CD14-positive monocyte (primary cell): ENCODE measurements around the gene CREBL2. TPM values are rescaled to one million over a fixed set of nuclear protein-coding genes. Genes with fewer than 3 reads are reported as not detected.

Source experiments
- DNase-seq, 3 donors: peaks; one replicate each; pipeline ENCODE4 v3.0.0-alpha.2; 2011 to 2022
- H2AFZ ChIP-seq: 2 replicates; pipeline ENCODE4 v1.6.0; 2012; ENCODE audit warnings: mild to moderate bottlenecking, low read depth, low read length, inconsistent platforms; ENCODE audit not compliant: insufficient read depth, poor library complexity, severe bottlenecking
- H3K27ac ChIP-seq, 2 donors: 1 replicate in 1 of 2; 2 replicates in 1 of 2; pipeline ENCODE4 v1.5.1; 2012 to 2013; ENCODE audit warnings: low read length in 2 of 2, control low read depth in 1 of 2, inconsistent platforms in 1 of 2, low read depth in 1 of 2, mild to moderate bottlenecking in 1 of 2
- H3K27me3 ChIP-seq, 2 donors: one replicate each; pipeline versions ENCODE4 v1.6.0 to v1.6.1; 2011 to 2013; ENCODE audit warnings: low read length in 2 of 2; ENCODE audit not compliant: control insufficient read depth in 2 of 2, insufficient read depth in 2 of 2
- H3K36me3 ChIP-seq, 2 donors: replicated peaks in 1 of 2; 1 replicate in 1 of 2; 2 replicates in 1 of 2; pipeline versions ENCODE4 v1.5.1 to v1.6.1; 2012 to 2013; ENCODE audit warnings: low read length in 2 of 2, control low read depth in 1 of 2, inconsistent platforms in 1 of 2, mild to moderate bottlenecking in 1 of 2; ENCODE audit not compliant: insufficient read depth in 2 of 2, control insufficient read depth in 1 of 2
- H3K4me1 ChIP-seq, 2 donors: 1 replicate in 1 of 2; 2 replicates in 1 of 2; pipeline versions ENCODE4 v1.5.1 to v1.6.1; 2012 to 2013; ENCODE audit warnings: low read length in 2 of 2, control low read depth in 1 of 2, inconsistent platforms in 1 of 2, mild to moderate bottlenecking in 1 of 2, moderate library complexity in 1 of 2; ENCODE audit not compliant: insufficient read depth in 2 of 2, control insufficient read depth in 1 of 2
- H3K4me2 ChIP-seq: replicated peaks from 2 replicates; pipeline ENCODE3; 2012; ENCODE audit warnings: low read length, moderate library complexity, mild to moderate bottlenecking; ENCODE audit not compliant: poor library complexity, severe bottlenecking; ENCODE audit errors: extremely low read depth
- H3K4me3 ChIP-seq, 3 experiments: fragments of 200-600 bp in 1 of 3; sonication (generic) in 1 of 3; replicated peaks in 1 of 3; 1 replicate in 2 of 3; 2 replicates in 1 of 3; pipeline ENCODE4 v1.5.1; 2011 to 2013; ENCODE audit warnings: low read length in 3 of 3, mild to moderate bottlenecking in 3 of 3, control low read depth in 2 of 3, low read depth in 2 of 3, inconsistent platforms in 1 of 3, moderate library complexity in 1 of 3
- H3K79me2 ChIP-seq: 2 replicates; pipeline ENCODE4 v1.6.0; 2012; ENCODE audit warnings: mild to moderate bottlenecking, control low read depth, inconsistent platforms, low read length, moderate library complexity; ENCODE audit not compliant: insufficient read depth
- H3K9ac ChIP-seq: 2 replicates; pipeline ENCODE4 v1.6.0; 2017; ENCODE audit warnings: low read length, mild to moderate bottlenecking; ENCODE audit not compliant: insufficient read depth, poor library complexity, severe bottlenecking
- H3K9me3 ChIP-seq, 2 donors: replicated peaks in 1 of 2; 1 replicate in 1 of 2; 2 replicates in 1 of 2; pipeline versions ENCODE4 v1.5.1 to v1.6.1; 2012 to 2013; ENCODE audit warnings: low read length in 2 of 2, control low read depth in 1 of 2; ENCODE audit not compliant: control insufficient read depth in 1 of 2, insufficient read depth in 1 of 2
- H4K20me1 ChIP-seq: 2 replicates; pipeline ENCODE4 v1.6.0; 2012; ENCODE audit warnings: mild to moderate bottlenecking, low read length, control low read depth, moderate library complexity; ENCODE audit not compliant: insufficient read depth
- H3K27ac Mint-ChIP-seq, 7 donors: one replicate each; pipeline ENCODE4 v1.8.0; 2020; ENCODE audit warnings: mild to moderate bottlenecking in 7 of 7, mixed read lengths in 7 of 7, moderate library complexity in 6 of 7, inconsistent platforms in 2 of 7
- H3K27me3 Mint-ChIP-seq, 3 donors: one replicate each; pipeline ENCODE4 v1.8.0; 2021 to 2022; ENCODE audit warnings: low read depth in 3 of 3, mild to moderate bottlenecking in 3 of 3, mixed read lengths in 3 of 3, moderate library complexity in 3 of 3, inconsistent platforms in 1 of 3
- H3K36me3 Mint-ChIP-seq, 2 donors: one replicate each; pipeline ENCODE4 v1.8.0; 2020; ENCODE audit warnings: mixed read lengths in 2 of 2, inconsistent platforms in 1 of 2, mild to moderate bottlenecking in 1 of 2
- H3K4me1 Mint-ChIP-seq: one replicate; pipeline ENCODE4 v1.8.0; 2020; ENCODE audit warnings: mild to moderate bottlenecking, mixed read lengths
- H3K4me3 Mint-ChIP-seq, 2 donors: one replicate each; pipeline ENCODE4 v1.8.0; 2020; ENCODE audit warnings: mild to moderate bottlenecking in 2 of 2, mixed read lengths in 2 of 2, moderate library complexity in 1 of 2
- H3K9me3 Mint-ChIP-seq, 7 donors: one replicate each; pipeline ENCODE4 v1.8.0; 2020 to 2022; ENCODE audit warnings: mixed read lengths in 7 of 7, mild to moderate bottlenecking in 6 of 7, moderate library complexity in 6 of 7, inconsistent platforms in 2 of 7
- WGBS: methylation state at CpG from one replicate; pipeline ENCODE4 v1.1.5; 2013; ENCODE audit warnings: missing lambda C conversion rate; ENCODE audit not compliant: insufficient coverage; 5-methylcytosine and 5-hydroxymethylcytosine counted together
- intact Hi-C, 2 donors: fragments of 100-400 bp; cut with micrococcal nuclease; formaldehyde crosslinking; loops; one replicate each; pipeline versions ENCODE4 v1.15.0 to v1.15.1; 2023
- polyA plus RNA-seq, 3 donors: library from polyadenylated mRNA; depleted of rRNA in 1 of 3; unstranded in 2 of 3; stranded (reverse) in 1 of 3; fragments of 300-500 nt in 2 of 3; fragments of >200 nt in 1 of 3; fragmentation: Illumina TruSeq in 2 of 3; gene quantifications; 1 replicate in 2 of 3; 2 replicates in 1 of 3; pipeline ENCODE4 v1.2.3, GENCODE V29; 2012 to 2021
- TF ChIP-seq, protein P1 (sequence below): fragments of 200-600 bp; IDR thresholded peaks from one replicate; pipeline ENCODE4 v1.8.0; 2022; ENCODE audit warnings: antibody characterized with exemption, mild to moderate bottlenecking

CREBL2 gene
- polyA plus RNA-seq, 3 donors = 14.4 to 45.9 (median 38.2) TPM

DNA sequence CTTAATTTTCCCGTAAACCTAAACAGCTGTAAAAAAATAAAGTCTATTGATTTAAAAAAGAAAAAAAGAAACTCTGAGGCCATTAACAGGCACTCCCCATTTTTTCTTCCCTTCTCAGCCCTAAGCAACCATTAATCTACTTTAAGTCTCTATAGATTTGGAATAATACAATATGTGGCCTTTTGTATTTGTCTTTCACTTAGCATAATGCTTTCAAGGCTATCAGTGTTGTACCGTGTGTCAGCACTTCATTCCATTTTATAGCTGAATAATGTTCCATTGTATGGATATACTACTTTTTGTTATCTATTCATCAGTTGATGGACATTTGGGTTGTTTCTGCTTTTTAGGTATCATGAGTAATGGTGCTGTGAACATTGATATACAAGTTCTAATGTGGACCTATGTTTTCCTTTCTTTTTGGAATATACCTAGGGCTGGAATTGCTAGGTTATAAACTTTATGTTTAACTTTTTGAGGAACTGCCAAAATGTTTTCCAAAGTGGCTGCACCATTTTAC is 15.7 kb downstream of the CREBL2 start:
- no CpG with 5 or more reads among the region's 2 CpGs for WGBS
- no peak overlapping the region for H3K27ac ChIP-seq
- H3K4me3 Mint-ChIP-seq = no peak overlapping the region
- no peak overlapping the region for H3K9ac ChIP-seq
- peaks cover 0 to 2% (median 0%) of the 10 kb centered on the region in 3 donors for H3K27me3 Mint-ChIP-seq
- intact Hi-C loops = no loop called here
- H2AFZ ChIP-seq = no peak overlapping the region
- no peak overlapping the region for H3K4me3 ChIP-seq
- peaks cover 0 to 6% (median 5%) of the 10 kb centered on the region in 7 donors for H3K9me3 Mint-ChIP-seq
- peaks cover 18% of the 10 kb centered on the region for H3K79me2 ChIP-seq
- H3K4me1 ChIP-seq = no peaks in the 10 kb centered on the region
- TF ChIP-seq, protein P1, sequence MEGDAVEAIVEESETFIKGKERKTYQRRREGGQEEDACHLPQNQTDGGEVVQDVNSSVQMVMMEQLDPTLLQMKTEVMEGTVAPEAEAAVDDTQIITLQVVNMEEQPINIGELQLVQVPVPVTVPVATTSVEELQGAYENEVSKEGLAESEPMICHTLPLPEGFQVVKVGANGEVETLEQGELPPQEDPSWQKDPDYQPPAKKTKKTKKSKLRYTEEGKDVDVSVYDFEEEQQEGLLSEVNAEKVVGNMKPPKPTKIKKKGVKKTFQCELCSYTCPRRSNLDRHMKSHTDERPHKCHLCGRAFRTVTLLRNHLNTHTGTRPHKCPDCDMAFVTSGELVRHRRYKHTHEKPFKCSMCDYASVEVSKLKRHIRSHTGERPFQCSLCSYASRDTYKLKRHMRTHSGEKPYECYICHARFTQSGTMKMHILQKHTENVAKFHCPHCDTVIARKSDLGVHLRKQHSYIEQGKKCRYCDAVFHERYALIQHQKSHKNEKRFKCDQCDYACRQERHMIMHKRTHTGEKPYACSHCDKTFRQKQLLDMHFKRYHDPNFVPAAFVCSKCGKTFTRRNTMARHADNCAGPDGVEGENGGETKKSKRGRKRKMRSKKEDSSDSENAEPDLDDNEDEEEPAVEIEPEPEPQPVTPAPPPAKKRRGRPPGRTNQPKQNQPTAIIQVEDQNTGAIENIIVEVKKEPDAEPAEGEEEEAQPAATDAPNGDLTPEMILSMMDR = no peak
- DNase-seq = no peak
- peaks cover 0 to 6% of the 10 kb centered on the region in 2 donors for H3K9me3 ChIP-seq
- peaks cover 11% of the 10 kb centered on the region for H3K4me1 Mint-ChIP-seq
- peaks cover 18 to 23% of the 10 kb centered on the region in 2 donors for H3K36me3 Mint-ChIP-seq
- peaks cover 84% of the 10 kb centered on the region for H4K20me1 ChIP-seq
- H3K36me3 ChIP-seq = peaks cover 0 to 6% of the 10 kb centered on the region in 2 donors
- H3K27me3 ChIP-seq = no peaks in the 10 kb centered on the region
- H3K27ac Mint-ChIP-seq = peak overlapping the region in 1 of 7 donors; percentile 45
- no peak overlapping the region for H3K4me2 ChIP-seq

DNA sequence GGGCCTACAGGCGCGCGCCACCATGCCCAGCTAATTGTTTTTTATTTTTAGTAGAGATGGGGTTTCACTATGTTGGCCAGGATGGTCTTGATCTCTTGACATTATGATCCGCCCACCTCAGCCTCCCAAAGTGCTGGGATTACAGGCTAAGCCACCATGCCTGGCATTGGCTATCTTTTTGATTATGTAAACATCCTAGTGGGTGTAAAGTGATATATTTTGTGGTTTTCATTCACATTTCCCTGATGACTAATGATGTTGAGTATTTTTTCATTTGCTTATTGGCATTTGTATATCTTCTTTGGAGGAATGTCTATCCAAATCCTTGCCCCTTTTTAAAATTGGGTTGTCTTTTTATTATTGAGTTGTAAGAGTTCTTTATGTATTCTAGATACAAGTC is 16.3 kb downstream of the CREBL2 start:
- H3K9ac ChIP-seq = no peak overlapping the region
- H3K9me3 ChIP-seq = peaks cover 0 to 6% of the 10 kb centered on the region in 2 donors
- peaks cover 86% of the 10 kb centered on the region for H4K20me1 ChIP-seq
- Mint-ChIP-seq H3K27ac (peak overlapping the region in 1 of 7 donors; percentile 45), H3K36me3 (peaks cover 18 to 23% of the 10 kb centered on the region in 2 donors), H3K4me1 (peaks cover 7% of the 10 kb centered on the region), H3K4me3 (no peak overlapping the region), H3K9me3 (peaks cover 0 to 6% (median 5%) of the 10 kb centered on the region in 7 donors), H3K27me3 (peaks cover 0 to 2% (median 0%) of the 10 kb centered on the region in 3 donors)
- peaks cover 18% of the 10 kb centered on the region for H3K79me2 ChIP-seq
- H3K4me1 ChIP-seq = no peaks in the 10 kb centered on the region
- H3K36me3 ChIP-seq = peaks cover 0 to 6% of the 10 kb centered on the region in 2 donors
- TF ChIP-seq, protein P1 = no peak
- WGBS = no CpG with 5 or more reads among the region's 4 CpGs
- no peak for DNase-seq
- no peak overlapping the region for H3K4me3 ChIP-seq
- no peak overlapping the region for H2AFZ ChIP-seq
- H3K27ac ChIP-seq = no peak overlapping the region
- no peaks in the 10 kb centered on the region for H3K27me3 ChIP-seq
- no peak overlapping the region for H3K4me2 ChIP-seq
- intact Hi-C loops = no loop called here
